Effector CD8-positive, alpha-beta T cell (primary cell): ENCODE data around the gene RNGTT.
"Not testable (repeated sequence)": the region's sequence is repeated elsewhere in the genome, so short reads cannot be mapped to it uniquely, and the experiment has no call there.

Experiments used
- DNase-seq: peaks from one replicate; lab custom pipeline; 2025; lab: John Stamatoyannopoulos, UW

RNGTT gene

DNA sequence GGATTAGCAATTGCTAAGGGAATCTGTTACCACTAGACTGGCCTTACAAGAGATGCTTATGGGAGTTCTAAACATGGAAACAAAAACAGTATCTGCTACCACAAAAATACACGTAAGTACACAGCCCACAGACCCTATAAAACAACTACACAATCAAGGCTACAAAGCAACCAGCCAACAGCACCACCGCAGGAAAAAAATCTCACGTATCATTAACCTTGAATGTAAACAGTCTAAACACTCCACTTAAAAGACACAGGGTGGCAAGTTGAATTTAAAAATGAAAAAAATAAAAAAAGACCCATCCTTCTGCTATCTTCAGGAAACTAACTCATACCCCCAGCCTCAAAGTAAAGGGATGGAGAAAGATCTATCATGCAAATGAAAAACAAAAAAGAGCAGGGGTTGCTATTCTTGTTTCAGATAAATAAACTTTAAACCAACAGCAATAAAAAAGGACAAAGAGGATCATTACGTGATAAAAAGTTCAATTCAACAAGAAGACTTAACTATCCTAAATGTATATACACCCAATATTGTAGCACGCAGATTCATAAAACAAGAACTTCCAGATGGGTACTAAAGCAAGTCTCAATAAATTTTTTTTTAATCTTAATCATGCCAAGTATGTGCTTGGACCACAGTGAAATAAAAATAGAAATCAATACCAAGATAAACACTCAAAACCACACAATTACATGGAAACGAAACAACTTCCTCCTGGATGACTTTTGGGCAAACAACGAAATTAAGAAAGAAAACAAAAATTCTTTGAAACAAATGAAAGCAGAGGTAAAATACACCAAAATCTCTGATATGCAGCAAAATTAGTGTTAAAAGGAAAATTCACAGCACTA lies 52.3 kb downstream of the RNGTT start:
- DNase-seq = no peak

DNA sequence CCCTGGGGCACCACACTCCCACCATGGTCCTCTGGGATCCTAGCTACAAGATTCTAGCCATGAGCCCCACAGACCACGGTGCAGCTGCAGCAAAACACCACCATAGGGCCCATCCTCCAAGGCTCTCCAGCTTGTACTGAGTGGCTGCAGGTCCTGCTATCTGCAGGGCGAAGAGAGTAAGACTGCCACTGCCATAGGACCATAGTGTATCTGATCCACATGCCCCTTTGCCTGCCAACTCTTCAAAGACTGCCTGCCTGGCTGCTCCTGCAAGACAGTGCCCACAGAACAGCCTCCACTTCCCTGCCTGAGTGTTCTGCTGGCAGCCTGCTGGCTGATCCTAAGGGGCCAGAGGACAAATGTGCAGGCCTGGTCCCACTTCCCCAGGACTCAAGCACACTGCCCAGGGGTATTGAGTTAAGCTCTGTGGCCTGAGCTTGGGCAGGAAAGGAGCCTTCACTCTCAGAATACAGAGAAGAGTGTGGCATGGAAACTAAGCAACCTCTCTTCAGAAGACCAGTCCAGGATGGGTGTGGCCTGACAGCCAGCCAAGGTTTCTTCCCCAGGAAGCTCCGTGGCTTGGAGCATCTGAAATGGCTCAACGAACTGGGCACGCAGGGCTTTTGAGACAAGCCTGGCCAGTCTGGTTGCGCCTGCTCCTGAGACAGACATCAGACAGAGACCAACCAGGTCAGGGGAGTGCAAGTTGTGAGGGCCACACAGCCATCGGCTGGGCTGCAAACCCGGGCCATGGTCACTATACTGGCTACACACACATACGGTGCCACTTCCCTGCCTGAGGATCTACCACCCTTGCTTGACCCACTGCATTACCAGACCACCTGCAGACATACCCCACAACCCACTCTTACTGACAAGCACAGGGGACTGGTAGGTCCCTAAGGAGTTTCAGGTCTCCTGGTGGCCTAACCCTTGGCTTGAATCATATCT lies 54.5 kb downstream of the RNGTT start:
- no peak for DNase-seq

DNA sequence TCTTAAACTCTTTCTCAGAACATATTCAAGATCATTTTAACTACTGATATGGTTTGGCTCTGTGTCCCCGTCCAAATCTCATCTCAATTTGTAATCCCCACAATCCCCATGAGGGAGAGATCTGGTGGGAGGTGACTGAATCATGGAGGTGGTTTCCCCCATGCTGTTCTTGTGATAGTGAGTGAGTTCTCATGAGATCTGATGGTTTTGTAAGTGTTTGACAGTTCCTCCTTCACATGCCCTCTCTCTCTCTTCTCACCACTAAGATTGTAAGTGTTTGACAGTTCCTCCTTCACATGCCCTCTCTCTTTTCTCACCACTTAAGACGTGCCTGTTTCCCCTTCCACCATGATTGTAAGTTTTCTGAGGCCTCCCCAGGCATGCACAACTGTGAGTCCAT lies 56.3 kb downstream of the RNGTT start:
- not testable (repeated sequence) for DNase-seq

DNA sequence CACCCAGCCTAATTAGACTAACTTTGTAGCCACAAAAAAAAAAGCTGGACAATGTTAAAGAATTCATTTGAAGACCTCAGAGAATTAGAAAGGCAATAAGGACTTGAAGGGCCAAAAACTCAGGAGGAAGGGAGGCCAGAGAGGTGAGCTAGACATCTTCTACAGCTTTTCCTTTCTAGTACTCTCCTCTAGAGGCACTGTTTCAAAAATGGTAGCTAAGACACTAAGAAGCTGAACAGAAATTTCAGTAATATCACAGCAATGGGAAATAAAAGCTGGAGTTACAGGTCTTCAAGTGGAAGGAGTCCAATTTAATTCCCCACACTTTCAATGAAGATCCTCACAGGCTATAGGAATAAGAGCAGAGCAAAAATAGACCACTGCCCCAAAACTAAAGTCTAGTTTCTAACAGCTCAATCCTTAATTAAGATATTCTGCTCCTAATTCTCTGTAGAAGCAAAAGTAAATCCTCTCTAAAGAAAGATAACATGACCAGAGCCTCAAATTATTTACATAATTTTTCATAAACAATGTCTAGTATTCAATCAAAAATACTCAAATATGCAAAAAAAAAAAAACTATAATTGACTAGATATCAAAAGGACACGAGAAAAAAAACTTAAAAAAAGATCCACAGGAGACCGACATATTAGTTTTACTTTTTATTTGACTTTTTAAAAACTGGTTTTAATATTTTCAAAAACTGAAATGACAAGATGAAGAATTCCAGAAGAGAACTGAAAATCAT lies 63.7 kb downstream of the RNGTT start:
- no peak for DNase-seq

DNA sequence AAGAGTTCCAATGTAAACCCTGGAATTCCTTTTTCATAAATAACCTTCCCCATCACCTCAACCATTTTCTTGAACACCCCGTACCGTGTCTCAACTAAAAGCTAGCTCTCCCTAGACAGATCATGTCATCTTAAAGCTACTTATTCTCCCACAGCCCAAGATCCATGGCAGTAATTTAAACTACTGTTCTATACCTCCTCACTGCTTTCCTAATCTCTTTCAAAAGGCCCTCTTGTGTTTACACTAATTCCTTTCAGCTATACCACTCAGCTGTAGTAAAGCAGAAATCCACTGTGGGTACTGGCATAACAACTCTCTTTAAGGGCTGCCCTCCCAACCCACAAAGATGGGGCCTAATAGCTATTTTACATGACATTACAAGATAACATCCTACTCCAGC lies 67.5 kb downstream of the RNGTT start:
- DNase-seq = no peak

DNA sequence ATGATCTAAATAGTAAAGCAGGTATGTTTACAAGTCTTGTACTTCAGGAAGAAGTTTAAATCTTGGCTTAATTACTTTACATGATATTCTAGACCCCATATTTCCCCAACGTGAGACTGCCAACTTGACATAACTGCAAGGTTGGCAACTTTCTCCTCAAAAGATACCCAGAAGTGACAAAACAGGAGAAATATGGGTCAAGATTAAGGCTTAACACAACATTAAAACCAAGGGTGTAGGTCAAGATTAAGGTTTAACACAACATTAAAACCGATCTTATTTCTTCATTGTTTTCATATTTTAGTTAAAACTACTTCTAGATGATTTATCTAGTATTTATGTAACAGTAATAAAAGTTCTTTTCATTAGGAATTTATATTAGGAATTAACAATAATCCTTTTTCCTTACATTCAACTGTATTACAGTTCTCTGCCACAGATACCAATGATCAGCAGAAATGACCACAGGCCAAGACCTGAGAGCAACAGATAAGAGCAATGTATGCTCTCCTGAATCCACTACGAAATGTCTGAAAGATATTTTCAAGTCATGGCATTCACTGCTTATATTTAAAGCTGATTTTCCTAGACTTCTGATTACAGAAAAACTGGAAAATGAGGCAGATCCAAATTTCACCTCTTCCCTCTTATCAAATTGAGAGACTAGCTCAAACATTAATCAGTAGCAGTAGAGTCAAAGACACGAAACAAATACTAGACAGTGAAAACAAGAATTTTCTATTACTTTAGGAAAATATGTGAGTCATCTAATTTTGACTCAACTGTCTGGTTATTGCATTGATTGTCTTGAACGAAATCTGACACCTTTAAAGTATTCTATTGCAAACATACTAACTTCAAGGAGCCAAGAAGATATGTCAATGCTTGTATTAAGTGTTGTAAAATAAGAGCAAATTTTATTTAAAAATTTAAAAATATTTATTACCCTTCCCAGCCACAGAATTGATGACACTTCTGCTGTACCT lies 72.3 kb downstream of the RNGTT start:
- no peak for DNase-seq

DNA sequence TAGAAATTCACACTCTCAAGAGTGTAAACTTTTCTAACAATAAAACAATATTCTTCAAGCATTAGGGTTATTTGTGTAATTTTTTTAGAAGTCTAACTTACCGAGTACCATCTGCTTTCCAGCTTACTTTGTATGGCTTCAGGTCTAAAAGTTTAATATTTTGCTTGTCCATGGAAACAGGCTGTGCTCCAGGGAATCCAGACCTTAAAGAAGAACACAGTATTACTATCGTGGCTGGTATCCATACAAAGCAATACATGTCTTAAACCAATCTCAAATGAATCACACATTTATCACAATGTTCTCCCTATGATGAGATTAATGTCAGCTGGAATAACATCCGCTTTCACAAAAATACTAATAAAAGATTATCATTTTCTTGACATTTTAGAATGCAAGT lies 73.0 kb downstream of the RNGTT start:
- DNase-seq = no peak

DNA sequence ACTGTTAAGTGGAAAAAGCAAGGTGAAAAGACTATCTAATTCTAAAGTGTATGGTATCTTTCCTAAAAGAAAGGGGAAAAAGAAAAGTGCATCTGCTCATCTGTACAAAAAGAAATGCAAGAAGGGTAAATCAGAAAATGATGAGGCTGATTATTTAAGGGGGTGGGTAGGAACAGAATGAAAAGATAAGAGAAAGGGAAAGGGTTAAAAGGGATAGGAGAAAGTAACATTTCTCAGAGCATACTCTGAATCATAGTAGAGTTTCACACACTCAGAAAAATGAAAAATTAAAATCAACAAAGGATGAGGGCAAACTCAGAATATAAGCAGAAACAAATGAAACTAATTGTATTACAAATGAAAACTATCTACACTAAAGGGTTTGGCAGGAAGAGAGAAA lies 79.1 kb downstream of the RNGTT start:
- DNase-seq = no peak

DNA sequence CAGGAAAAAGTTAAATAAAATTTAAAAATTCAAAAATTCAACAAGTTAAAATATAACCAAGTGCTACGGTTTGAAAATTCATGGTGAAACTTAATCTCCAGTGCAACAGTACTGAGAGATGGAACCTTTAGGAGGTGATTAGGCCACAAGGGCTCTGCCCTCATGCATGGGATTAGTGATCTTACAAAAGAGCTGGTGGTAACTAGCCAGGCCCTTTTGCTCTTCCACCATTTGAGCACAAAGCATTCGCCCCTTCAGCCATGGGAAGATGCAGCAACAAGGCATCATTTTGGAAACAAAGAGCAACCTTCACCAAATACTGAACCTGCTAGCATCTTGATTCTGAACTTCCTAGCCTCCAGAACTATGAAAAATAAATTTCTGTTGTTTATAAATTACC lies 80.9 kb downstream of the RNGTT start:
- DNase-seq = no peak

DNA sequence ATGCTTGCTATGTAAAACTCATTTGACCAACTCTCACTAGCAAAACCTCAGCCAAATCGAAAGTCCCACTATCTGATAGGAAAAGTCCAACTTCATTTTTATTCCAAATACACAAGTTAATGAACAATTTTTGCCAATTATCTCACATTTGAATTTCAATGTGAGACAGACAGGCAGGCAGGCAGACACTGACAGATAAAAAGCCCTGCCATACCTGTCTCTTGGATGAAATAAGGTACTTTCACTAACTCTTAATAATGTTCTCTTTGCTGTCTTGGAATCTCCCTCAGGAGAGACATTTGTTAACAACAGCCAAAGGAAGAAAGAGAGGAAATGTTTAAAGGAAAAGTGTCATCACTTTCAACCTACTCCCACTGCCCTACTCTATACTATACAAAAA lies 82.0 kb downstream of the RNGTT start:
- DNase-seq = no peak

DNA sequence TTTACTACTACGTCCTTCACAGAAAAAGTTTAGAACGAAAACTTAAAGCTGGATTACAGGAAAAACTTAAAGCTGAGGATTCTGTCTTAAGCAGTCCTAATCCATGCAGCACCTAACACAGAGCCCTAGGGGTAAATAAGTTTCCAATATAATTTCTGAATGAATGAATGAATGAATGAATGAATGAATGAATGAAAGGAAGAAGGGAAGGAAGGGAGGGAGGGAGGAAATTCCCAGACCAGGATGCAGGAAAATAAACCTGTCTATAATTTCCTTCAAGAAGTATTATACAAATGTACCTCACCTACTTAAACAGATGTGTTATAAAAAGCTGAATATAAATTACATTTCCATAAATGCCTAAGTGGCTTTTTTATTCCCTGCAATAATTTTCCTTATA lies 83.4 kb downstream of the RNGTT start:
- DNase-seq = no peak

DNA sequence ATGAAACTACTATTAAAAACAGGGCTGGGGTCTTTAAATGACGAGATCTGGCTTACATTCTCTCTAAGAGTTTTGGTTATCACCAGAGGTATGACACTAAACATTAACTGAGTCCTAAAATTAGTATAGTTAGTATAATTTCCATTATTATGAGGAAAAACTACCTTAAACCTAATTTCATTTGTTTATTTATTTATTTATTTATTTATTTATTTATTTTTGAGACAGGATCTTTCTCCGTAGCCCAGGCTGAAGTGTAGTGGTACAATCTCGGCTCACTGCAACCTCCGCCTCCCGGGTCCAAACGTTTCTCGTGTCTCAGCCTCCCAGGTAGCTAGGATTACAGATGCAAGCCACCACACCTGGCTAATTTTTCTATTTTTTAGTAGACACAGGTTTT lies 85.5 kb downstream of the RNGTT start:
- no peak for DNase-seq

DNA sequence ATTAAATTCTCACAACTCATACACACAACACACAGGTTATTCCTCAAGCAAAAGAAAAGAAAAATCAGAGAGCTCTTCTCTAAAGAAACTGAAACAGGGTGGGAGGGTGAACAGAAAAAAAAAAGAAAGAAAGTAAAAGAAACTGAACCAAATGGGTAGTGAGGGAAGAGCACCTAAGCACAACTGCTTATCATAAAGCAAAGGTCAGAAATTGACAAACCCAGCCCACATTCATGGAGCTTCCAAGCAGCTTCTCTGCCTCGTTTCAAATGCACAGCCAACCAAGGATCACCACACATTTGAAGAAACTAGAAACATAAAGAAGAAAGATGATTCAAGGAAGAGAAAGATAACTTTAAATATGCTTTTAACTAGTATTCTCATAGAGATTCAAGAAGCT lies 90.5 kb downstream of the RNGTT start:
- DNase-seq = no peak

DNA sequence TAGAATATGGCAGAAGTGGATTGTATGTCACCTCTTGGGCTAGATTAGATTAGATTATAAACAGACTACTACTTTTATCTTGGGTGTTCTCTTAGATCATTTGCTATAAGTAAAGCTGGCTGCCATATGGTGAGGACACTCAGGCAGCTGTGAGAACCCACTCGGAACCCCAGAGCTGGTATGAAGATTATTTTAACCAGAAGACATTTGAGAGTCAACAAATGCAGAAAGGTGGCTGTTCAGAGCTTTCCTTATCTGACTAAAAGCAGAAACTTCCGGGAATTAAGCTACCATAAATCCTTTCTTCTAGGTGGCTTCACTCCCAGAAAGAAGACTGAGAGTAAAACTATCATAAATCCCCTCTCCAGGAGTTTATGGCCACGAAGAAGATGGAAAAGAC lies 91.9 kb downstream of the RNGTT start:
- no peak for DNase-seq

DNA sequence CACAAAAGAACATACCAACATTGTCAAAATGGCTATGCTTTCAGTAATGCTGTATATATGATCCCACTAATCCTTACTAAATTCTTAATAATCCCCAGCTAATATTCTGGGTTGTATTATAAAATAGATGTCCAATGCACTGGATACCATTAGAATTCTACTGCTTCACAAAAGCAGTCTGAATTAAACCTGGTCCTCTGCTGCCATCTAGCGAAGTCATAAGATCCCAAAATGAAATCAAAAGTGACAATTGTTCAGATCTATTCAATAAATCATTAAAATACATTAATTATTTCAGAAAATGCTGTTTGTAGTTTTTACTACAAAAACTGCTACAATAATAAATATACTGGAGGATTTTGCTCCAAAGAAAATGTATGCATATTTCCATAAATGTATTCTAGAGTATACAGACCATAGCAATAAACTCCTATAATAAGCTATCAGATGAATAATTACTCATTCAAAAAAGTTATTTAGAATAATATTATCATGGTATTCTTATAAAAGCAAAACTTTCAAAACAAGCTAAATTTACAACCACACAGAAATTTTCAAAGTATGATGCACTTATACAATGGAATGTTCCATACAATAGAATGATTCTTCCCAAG lies 92.6 kb downstream of the RNGTT start:
- DNase-seq = no peak

DNA sequence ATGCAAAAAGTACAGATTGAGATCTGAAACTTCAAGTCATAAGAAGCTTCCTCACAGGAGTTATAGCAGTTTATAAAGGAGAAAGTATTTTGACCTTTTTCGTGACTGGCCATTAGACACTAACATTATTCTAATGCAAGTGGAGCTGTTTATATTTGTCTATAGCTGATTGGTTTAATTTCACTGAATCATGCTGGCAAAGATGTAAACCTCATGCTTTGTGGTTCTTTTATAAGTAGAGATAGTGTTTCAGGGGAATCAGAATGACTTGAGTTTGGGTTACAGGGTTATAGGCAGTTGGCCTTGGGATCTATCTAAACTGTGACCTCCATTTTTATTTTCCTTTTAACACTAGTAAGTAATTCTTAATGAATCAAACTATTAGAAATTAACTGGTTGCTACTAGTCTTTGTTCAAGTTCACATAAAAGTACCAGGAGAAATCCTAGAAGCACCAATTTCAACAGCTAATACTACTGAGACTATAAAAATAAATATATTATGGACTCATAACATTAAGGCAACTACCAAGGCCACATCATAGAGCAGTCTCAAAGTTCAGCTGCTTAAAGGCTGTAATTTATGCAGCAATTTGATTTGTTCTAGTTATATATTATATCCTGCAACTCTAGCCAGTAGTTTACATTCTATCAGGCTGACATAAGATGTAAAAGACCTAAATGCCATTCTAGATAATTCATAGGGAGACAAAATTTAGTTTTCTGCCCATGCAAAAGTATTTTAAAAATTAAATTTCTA lies 94.0 kb downstream of the RNGTT start:
- DNase-seq = no peak

DNA sequence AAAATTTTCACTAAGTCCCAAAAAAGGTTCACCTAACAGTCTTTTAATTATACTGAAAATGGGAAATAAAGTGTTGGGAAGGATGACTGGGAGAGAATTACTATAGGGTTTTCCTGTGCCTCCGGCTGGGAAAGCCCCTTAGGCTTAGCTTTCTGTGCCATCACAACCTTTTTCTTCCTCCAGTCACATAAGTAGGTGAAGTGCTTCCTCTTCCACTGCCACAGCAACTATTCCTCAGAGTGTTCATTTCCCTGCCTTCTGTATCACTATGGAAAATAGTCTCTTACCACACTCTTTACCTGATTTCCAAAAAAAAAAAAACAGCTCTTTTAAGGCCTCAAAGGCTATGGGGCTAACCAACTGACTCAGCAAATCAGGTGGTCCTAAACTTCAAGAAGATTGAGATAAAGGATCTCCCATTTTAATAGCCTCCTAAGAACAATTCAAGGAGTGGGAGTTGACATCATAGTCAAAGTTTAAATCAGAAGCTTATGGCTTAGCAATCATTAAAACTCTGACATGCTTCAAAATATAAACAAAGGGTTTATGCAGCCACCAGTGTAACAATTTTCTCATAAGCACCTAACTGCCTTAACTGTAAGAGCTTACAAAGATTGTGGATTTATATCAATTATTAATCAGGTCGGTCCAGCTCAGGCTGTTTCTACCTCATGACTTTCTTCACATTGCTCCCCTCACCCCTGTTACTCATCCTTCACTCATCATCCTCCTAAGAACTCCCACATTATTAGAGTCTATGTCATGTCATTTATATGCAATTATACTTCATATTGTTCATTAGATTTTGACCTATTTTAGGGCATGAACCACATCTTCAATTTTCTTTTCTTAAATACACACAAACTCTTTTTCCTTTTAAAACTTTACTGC lies 95.3 kb downstream of the RNGTT start:
- no peak for DNase-seq

DNA sequence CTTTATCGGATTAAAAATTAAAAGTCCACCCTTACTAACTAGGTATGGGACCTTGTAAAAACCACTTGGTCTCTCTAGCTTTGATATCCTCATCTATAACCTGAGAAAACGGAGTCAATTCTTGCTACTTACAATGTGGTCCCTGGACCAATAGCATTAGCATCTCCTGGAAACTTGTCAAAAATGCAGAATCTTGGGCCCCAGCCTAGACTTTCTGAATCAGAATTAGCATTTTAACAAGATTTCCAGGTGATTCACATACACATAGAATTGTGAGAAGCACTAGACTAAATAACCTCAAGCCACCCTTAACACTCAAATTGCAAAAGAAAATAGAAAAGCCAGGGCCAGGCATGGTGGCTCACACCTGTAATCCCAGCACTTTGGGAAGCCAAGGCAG lies 96.6 kb downstream of the RNGTT start:
- DNase-seq = no peak

DNA sequence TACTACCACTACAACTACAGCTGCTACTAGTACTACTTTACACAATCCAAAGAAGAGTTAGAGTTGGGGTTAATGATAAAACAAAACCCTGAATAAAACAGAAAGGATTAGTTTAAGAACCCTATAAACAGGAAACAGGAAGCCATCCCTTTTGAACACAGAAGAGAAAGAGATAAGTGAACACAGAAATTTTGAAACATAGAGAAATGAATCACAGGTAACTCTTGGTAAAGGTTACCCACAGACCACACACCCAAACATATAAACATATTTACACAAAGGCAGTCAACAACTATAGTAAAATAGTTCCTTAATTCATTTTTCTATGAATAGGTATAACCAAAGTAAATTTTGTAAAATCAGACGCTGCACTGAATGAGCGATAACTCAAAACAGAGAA lies 98.1 kb downstream of the RNGTT start:
- no peak for DNase-seq
